BJ (cell line): ENCODE data around the gene ST3GAL2. TPM values are rescaled to one million over a fixed set of nuclear protein-coding genes. Genes with fewer than 3 reads are reported as not detected.

ENCODE experiments used
- CTCF ChIA-PET: fragments of 350-600 bp; formaldehyde crosslinking; extraction: SDS; loops from one replicate; lab custom pipeline; 2021; ENCODE audit warnings: antibody characterized with exemption, inconsistent platforms; lab: Yijun Ruan, JAX
- POLR2A ChIA-PET: fragments of 300-600 bp; sonication (Branson Sonifier 250); formaldehyde crosslinking; extraction: SDS; loops from one replicate; lab custom pipeline; 2021; ENCODE audit warnings: antibody characterized with exemption; lab: Charles Lee
- DNase-seq: peaks from one replicate; pipeline ENCODE4 v3.0.0-alpha.2; 2011; ENCODE audit warnings: low read depth
- H3K27me3 ChIP-seq: 2 replicates; pipeline ENCODE4 v1.6.0; 2011; ENCODE audit warnings: low read length; ENCODE audit not compliant: control insufficient read depth, insufficient read depth
- H3K36me3 ChIP-seq: 2 replicates; pipeline ENCODE4 v1.5.1; 2011; ENCODE audit warnings: low read length; ENCODE audit not compliant: control insufficient read depth, insufficient read depth
- H3K4me3 ChIP-seq: 2 replicates; pipeline ENCODE4 v1.5.1; 2011; ENCODE audit warnings: low read depth, mild to moderate bottlenecking, control low read depth, low read length
- CTCF ChIP-seq: IDR thresholded peaks from 2 replicates; pipeline ENCODE4 v1.5.1; 2011; ENCODE audit warnings: low read depth, mild to moderate bottlenecking, control low read depth, inconsistent platforms, low read length, moderate library complexity; ENCODE audit not compliant: insufficient read depth
- polyA plus RNA-seq: library from polyadenylated mRNA; depleted of rRNA; stranded (reverse); fragments of >200 nt; gene quantifications from 2 replicates; pipeline ENCODE4 v1.2.3, GENCODE V29; 2011

ST3GAL2 gene
- polyA plus RNA-seq, 1 experiment: 24.7 TPM

- CTCF ChIA-PET: interaction anchor here (1.1 kb wide), 1 partner anchor 11 kb away, joined by 3 read pairs; no protein-coding TSS in a partner anchor
- no peaks in the 10 kb centered on the region for H3K27me3 ChIP-seq
- peaks cover 2% of the 10 kb centered on the region; the same call in 1 of the 2 replicates for H3K36me3 ChIP-seq
- POLR2A ChIA-PET: interaction anchor here (0.6 kb wide), 1 partner anchor 83 kb away, joined by 3 read pairs; no protein-coding TSS in a partner anchor
- no peak overlapping the region for H3K4me3 ChIP-seq
- peak; percentile 67 for DNase-seq
- TF ChIP-seq CTCF: no peak
These were observed 5.3 kb downstream of the ST3GAL2 start for GRCh38 chr16:70433458-70434103.

DNA sequence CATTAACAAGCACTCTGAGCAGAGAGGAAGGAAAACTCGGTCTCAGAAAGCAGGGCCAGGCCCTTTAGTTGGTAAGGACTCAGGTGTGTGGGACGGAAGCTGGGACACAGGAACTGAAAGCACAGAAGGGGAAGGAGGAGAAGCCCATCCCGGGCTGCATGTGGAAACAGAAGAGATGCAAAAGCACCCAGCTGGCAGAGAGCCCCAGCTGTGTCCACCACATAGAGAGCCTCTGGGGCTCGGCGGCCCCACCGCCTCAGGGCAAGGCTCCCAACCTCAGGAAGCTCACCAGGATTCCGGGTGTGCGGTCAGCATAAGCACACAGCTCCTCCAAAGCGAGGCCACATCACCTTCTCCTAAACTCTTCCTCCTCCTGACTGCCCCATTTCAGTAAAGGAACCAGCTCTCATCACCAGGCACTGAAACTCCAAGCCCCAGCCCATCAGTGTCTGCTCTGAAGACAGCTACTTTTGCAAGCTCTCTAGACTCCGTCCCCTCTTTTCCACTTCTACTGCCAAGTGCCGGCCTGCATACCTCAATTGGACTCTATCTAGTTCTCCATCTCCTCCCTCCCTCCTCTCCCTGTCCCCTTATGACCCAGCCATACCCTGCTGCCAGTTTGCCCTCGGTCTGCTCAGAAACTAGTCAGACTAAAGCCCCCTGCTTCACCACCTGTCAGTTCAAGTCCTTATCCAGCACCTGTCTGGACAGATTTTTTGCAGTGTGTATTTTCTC lies 6.0 kb downstream of the ST3GAL2 start:
- Histone ChIP-seq H3K4me3 (no peak overlapping the region), H3K27me3 (no peaks in the 10 kb centered on the region), H3K36me3 (peaks cover 2% of the 10 kb centered on the region; the same call in 1 of the 2 replicates)
- ChIA-PET POLR2A (no interaction called here), CTCF (interaction anchor here (1.3 kb wide), 1 partner anchor 38 kb away, joined by 4 read pairs; no protein-coding TSS in a partner anchor)
- DNase-seq: no peak
- TF ChIP-seq CTCF: no peak

DNA sequence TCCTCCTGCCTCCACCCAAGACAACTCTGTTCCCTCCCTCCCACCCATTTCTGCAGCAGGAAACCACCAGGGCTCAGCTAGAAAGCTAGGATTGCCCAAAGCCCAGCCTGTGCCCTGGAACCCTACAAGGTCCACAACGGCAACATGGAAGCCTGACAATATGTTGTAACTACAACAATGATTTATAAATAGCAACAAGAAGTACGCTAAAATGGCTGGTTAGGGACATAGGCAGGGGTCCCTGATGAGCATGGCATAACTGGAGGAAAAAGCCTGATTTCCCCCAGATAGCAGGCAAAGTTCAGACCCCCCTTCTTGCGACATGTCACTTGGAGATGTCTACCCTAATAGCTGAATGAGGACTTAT lies 6.6 kb downstream of the ST3GAL2 start:
- Histone ChIP-seq H3K36me3 (peaks cover 2% of the 10 kb centered on the region; the same call in 1 of the 2 replicates), H3K4me3 (no peak overlapping the region), H3K27me3 (no peaks in the 10 kb centered on the region)
- ChIA-PET CTCF (interaction anchor here (1.3 kb wide), 1 partner anchor 38 kb away, joined by 4 read pairs; no protein-coding TSS in a partner anchor), POLR2A (no interaction called here)
- no peak for TF ChIP-seq CTCF
- DNase-seq: no peak

DNA sequence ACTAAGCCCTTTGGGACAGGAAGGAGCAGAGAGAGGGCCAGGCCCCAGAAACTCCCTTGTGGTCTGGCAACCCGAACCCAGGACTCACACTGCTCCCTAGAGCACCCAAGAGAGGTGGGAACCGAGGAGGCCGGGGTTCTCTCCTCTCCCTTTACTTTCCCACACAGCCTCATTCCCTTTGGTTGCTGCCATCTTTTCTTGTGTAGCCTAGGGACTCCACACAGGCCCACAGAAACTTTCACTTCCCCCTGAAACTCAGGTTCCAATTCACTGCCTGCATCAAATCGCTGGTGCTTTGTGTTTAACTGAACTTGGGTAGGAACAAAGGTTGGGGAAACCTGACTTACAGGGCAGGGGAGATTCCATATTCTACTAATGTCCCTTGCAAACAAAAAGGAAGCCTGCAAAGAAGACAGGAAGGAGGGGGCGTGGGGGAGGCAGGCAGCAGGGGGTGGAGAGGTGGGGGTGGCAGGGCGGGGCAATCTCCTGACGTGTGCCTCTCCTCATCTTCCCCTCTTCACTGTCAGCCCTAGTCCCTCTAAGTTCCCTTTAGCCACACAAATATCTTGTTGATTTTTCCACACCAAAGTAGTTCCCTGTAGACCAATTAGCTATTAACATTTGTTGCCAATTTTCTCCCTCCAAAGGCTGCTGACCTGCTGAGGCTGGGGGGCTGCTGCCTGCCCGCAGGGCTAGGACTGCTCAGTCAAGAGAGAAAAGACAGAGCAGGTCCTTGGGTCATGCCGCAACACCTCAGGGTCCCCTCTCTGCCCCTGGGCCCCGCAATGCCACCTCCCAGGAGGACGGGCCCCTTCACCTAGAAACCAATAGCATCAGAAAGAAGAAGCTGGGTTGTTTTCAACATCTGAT lies 8.0 kb downstream of the ST3GAL2 start:
- ChIA-PET CTCF (interaction anchor here (0.7 kb wide), 1 partner anchor 126 kb away, joined by 4 read pairs; no protein-coding TSS in a partner anchor), POLR2A (no interaction called here)
- Histone ChIP-seq H3K4me3 (no peak overlapping the region), H3K36me3 (0 out of 2 replicates have a peak, but pooled peaks cover 2% of the 10 kb centered on the region), H3K27me3 (no peaks in the 10 kb centered on the region)
- DNase-seq: no peak
- TF ChIP-seq CTCF: no peak
